Measurements from ENCODE around the gene DDX46.

The DDX46 gene

GRCh38 chr5:134877159-134877558 lies 118.6 kb downstream of the DDX46 start:
- H3K27me3 ChIP-seq (ENCODE audit: control insufficient read depth, insufficient read depth, low read length), result 0 out of 2 replicates have a peak, but pooled peaks cover 4% of the 10 kb centered on the region
- peaks cover 14% of the 10 kb centered on the region for H3K4me1 ChIP-seq (ENCODE audit: control insufficient read depth, insufficient read depth, low read length)
- no peak overlapping the region for H3K27ac ChIP-seq (ENCODE audit: low read depth, low read length)
- H3K9me3 ChIP-seq (ENCODE audit: control insufficient read depth, insufficient read depth, low read length), result no peaks in the 10 kb centered on the region
- no peak overlapping the region for H3K9ac ChIP-seq (ENCODE audit: low read depth, low read length)
- H3K4me3 ChIP-seq (ENCODE audit: low read depth, low read length), result no peak overlapping the region
- H3K36me3 ChIP-seq (ENCODE audit: control insufficient read depth, insufficient read depth, low read length), result no peaks in the 10 kb centered on the region

- peaks cover 11% of the 10 kb centered on the region for H3K4me1 ChIP-seq (ENCODE audit: control insufficient read depth, insufficient read depth, low read length)
- H3K27ac ChIP-seq (ENCODE audit: low read depth, low read length), result no peak overlapping the region
Measured at GRCh38 chr5:134878403-134878802, 119.8 kb downstream of the DDX46 start.

GRCh38 chr5:134879456-134879855 lies 120.9 kb downstream of the DDX46 start:
- Histone ChIP-seq H3K36me3 (ENCODE audit: control insufficient read depth, insufficient read depth, low read length) (no peaks in the 10 kb centered on the region), H3K27ac (ENCODE audit: low read depth, low read length) (no peak overlapping the region)

More at GRCh38 chr5:134878403-134878802, 119.8 kb downstream of the DDX46 start:
- 0 out of 2 replicates have a peak, but pooled peaks cover 4% of the 10 kb centered on the region for H3K27me3 ChIP-seq (ENCODE audit: control insufficient read depth, insufficient read depth, low read length)
- H3K36me3 ChIP-seq (ENCODE audit: control insufficient read depth, insufficient read depth, low read length), result no peaks in the 10 kb centered on the region
- H3K4me3 ChIP-seq (ENCODE audit: low read depth, low read length), result no peak overlapping the region
- no peak overlapping the region for H3K9ac ChIP-seq (ENCODE audit: low read depth, low read length)
- H3K9me3 ChIP-seq (ENCODE audit: control insufficient read depth, insufficient read depth, low read length), result no peaks in the 10 kb centered on the region

More at GRCh38 chr5:134879456-134879855, 120.9 kb downstream of the DDX46 start:
- H3K27me3 ChIP-seq (ENCODE audit: control insufficient read depth, insufficient read depth, low read length), result 0 out of 2 replicates have a peak, but pooled peaks cover 4% of the 10 kb centered on the region
- H3K9me3 ChIP-seq (ENCODE audit: control insufficient read depth, insufficient read depth, low read length), result no peaks in the 10 kb centered on the region
- no peak overlapping the region for H3K4me3 ChIP-seq (ENCODE audit: low read depth, low read length)
- no peak overlapping the region for H3K9ac ChIP-seq (ENCODE audit: low read depth, low read length)
- H3K4me1 ChIP-seq (ENCODE audit: control insufficient read depth, insufficient read depth, low read length), result peaks cover 5% of the 10 kb centered on the region; the same call in 1 of the 2 replicates
